ENCODE measurements around the gene PAK1.

DNA sequence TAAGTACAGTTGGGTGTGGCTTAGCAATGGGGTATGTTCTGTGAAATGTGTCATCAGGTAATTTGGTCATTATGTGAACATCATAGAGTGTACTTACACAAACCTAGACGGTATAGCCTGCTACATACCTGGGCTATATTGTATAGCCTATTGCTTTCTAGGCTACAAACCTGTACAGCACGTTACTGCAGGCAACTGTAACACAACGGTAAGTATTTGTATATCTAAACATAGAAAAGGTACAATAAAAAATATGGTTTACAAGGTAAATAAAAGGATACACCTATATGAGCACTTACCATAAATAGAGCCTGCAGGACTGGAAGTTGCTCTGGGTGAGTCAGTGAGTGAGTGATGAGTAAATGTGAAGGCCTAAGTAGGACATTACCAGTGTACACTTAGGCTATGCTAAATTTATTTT lies 99.3 kb downstream of the PAK1 start:
- TF ChIP-seq POLR2A (IDR thresholded peaks at IDR 0.05) = no peak
- TF ChIP-seq, protein P1, sequence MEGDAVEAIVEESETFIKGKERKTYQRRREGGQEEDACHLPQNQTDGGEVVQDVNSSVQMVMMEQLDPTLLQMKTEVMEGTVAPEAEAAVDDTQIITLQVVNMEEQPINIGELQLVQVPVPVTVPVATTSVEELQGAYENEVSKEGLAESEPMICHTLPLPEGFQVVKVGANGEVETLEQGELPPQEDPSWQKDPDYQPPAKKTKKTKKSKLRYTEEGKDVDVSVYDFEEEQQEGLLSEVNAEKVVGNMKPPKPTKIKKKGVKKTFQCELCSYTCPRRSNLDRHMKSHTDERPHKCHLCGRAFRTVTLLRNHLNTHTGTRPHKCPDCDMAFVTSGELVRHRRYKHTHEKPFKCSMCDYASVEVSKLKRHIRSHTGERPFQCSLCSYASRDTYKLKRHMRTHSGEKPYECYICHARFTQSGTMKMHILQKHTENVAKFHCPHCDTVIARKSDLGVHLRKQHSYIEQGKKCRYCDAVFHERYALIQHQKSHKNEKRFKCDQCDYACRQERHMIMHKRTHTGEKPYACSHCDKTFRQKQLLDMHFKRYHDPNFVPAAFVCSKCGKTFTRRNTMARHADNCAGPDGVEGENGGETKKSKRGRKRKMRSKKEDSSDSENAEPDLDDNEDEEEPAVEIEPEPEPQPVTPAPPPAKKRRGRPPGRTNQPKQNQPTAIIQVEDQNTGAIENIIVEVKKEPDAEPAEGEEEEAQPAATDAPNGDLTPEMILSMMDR (IDR thresholded peaks at IDR 0.05) = no peak
